Stimulated activated CD4-positive, alpha-beta T cell treated with anti-CD3 and anti-CD28 coated beads, Interleukin-1b, Interleukin-23, amount 100 ng/mL, for 48 hours (primary cell): ENCODE results near the gene ALPK1.
"Not testable (repeated sequence)": the region's sequence is repeated elsewhere in the genome, so short reads cannot be mapped to it uniquely, and the experiment has no call there.

Experiments used
- DNase-seq: peaks from one replicate; pipeline ENCODE4 v3.0.0-alpha.2; 2020

The ALPK1 gene

GRCh38 chr4:112296949-112297880 lies at the start of gene ALPK1:
ALPK1 (plus strand) TSS chr4:112297369.
- DNase-seq = no peak

GRCh38 chr4:112251019-112251643 lies 46.0 kb upstream of the ALPK1 start:
- DNase-seq = no peak

GRCh38 chr4:112252234-112252633 lies 44.9 kb upstream of the ALPK1 start:
- DNase-seq = no peak

GRCh38 chr4:112253382-112254000 lies 43.7 kb upstream of the ALPK1 start:
- no peak for DNase-seq

- DNase-seq = no peak
Observed at GRCh38 chr4:112257098-112257497, 40.1 kb upstream of the ALPK1 start.

GRCh38 chr4:112266823-112267222 lies 30.3 kb upstream of the ALPK1 start:
- no peak for DNase-seq

- DNase-seq = no peak
Observed at GRCh38 chr4:112270051-112270450, 27.1 kb upstream of the ALPK1 start.

GRCh38 chr4:112270640-112271421 lies 26.3 kb upstream of the ALPK1 start:
- no peak for DNase-seq

- no peak for DNase-seq
Observed at GRCh38 chr4:112272292-112272691, 24.9 kb upstream of the ALPK1 start.

GRCh38 chr4:112274959-112275358 lies 22.2 kb upstream of the ALPK1 start:
- no peak for DNase-seq

GRCh38 chr4:112276113-112276512 lies 21.1 kb upstream of the ALPK1 start:
- no peak for DNase-seq

- DNase-seq = no peak
Observed at GRCh38 chr4:112277220-112277619, 19.9 kb upstream of the ALPK1 start.

GRCh38 chr4:112277705-112278448 lies 19.3 kb upstream of the ALPK1 start:
- no peak for DNase-seq

GRCh38 chr4:112279025-112279881 lies 17.9 kb upstream of the ALPK1 start:
- DNase-seq = no peak

GRCh38 chr4:112279882-112280315 lies 17.3 kb upstream of the ALPK1 start:
- DNase-seq = no peak

- DNase-seq = no peak
Observed at GRCh38 chr4:112280386-112281056, 16.6 kb upstream of the ALPK1 start.

GRCh38 chr4:112281895-112282398 lies 15.2 kb upstream of the ALPK1 start:
- DNase-seq = not testable (repeated sequence)

- no peak for DNase-seq
Observed at GRCh38 chr4:112282860-112283667, 14.1 kb upstream of the ALPK1 start.

- no peak for DNase-seq
Observed at GRCh38 chr4:112284166-112284565, 13.0 kb upstream of the ALPK1 start.
